GM12891 (cell line): ENCODE results near the gene FARP1.

ENCODE experiments used
- DNase-seq: peaks from one replicate; pipeline ENCODE4 v3.0.0; 2011; ENCODE audit warnings: low spot score; ENCODE audit not compliant: insufficient read length
- FAIRE-seq: peaks from 2 replicates; lab custom pipeline; 2011; peaks lifted over from hg19 to GRCh38; lab: Jason Lieb, UNC
- PAX5 ChIP-seq: IDR thresholded peaks from 2 replicates; pipeline ENCODE4 v1.6.1; 2011; ENCODE audit warnings: low read length, moderate library complexity, mild to moderate bottlenecking; ENCODE audit not compliant: insufficient read depth, severe bottlenecking
- POLR2A ChIP-seq: IDR thresholded peaks from 2 replicates; pipeline ENCODE4 v1.6.1; 2011; ENCODE audit warnings: low read depth, low read length, control low read depth
- POLR2AphosphoS5 ChIP-seq: IDR thresholded peaks from 2 replicates; pipeline ENCODE4 v1.6.1; 2011; ENCODE audit warnings: low read depth, low read length, control low read depth
- POU2F2 ChIP-seq: IDR thresholded peaks from 2 replicates; pipeline ENCODE4 v1.6.1; 2011; ENCODE audit warnings: low read depth, mild to moderate bottlenecking, control low read depth, low read length, moderate library complexity
- SPI1 ChIP-seq: IDR thresholded peaks from 2 replicates; pipeline ENCODE4 v1.6.1; 2011; ENCODE audit warnings: low read depth, low read length, control low read depth
- TAF1 ChIP-seq: IDR thresholded peaks from 2 replicates; pipeline ENCODE4 v1.6.1; 2011; ENCODE audit warnings: low read depth, low read length, control low read depth

FARP1 gene

DNA sequence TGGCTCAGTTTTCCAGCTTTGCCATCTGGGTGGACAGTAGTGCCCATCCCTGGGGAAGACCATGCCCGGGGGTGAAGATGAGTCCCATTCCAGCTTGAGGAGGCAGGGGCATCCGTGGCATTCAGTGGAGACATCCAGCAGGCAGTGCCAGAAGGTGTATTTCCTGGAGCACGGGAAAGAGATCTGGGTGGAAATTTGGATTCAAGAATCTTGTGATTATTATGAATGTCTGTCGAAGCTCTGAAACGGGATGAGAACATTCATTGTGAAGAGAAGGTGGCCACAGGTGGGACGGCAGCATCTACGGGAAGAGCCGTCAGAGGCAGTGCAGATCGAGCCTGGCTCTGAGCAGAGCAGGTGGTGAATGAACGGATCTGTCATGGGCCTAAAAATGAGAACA lies 201.5 kb downstream of the FARP1 start:
- TF ChIP-seq TAF1 (no peak), POLR2A (no peak), POU2F2 (no peak), PAX5 (no peak), POLR2AphosphoS5 (no peak)
- DNase-seq: no peak
- no peak for FAIRE-seq

DNA sequence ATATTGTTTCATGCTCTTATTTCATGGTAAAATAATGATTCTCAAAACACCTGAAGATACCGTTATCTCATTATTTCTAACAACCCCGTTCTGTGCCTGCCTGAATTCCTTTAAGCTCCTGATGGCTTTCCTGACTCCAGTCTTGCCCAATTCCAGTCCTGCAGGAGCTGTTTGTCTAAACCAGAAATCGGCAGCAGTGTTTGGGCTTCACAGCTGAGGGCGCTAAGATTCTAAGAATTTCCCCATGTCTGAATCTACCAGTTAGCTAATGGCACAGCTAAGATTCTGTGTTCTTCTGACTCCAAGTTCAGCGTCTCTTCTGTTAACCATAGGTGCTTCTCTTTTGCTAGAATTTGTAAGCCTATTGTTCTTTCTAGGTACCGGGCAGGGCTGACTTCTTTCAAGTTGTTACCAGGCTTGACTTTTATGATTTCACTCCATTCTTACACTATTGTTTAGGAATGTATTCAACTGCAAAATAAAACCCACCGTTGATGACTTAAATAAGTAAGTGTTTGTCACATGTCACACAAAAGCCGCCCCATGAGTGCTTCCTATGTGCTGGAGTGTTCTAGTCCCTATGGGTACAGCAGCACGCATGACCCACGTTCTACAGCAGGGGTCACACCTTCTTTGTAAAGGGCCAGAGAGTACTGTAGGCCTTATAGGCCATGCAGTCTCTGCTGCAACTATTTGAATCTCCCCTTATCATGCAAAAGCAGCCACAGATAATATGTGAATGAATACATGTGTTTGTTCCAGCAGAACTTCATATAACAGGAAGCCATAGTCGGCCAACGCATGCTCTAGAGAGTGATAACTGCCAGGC lies 202.4 kb downstream of the FARP1 start:
- FAIRE-seq (no peak), DNase-seq (no peak)
- no peak for TF ChIP-seq POLR2AphosphoS5
- no peak for TF ChIP-seq SPI1
- TF ChIP-seq PAX5: no peak
- no peak for TF ChIP-seq TAF1
- no peak for TF ChIP-seq POLR2A
- no peak for TF ChIP-seq POU2F2

DNA sequence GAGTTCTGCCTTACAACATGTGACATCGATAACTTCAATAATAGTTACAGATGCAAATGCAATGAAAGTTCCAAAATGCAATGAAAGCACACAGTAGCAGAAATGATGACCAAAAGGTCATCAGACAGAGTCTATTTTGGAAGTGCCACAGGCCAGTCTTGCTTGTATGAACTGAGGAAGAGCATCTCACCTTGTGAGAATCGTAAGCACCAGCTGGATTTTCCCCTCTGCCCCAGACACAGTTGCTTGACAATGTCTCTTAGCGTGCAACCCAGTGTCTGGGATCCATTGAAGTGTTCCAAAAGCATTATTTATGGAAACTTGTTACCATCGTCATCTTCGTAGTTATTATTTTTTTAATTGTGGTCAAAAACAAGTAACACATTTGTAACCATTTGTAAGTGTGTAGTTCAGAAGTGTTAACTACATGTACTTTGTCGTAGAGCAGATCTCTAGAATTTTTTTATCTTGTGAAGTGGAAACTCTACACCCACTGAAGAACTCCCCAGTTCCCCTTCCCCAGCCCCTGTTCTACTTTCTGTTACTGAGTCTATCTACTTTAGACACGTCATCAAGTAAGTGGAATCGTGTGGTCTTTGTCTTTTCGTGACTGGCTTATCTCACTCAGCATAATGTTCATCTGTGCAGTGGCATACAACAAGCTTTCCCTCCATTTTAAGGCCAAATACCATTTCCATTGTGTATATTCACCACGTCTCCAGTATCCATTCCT lies 204.2 kb downstream of the FARP1 start:
- no peak for TF ChIP-seq POU2F2
- no peak for TF ChIP-seq POLR2A
- no peak for TF ChIP-seq PAX5
- peak; percentile 61; the same call in 1 of the 2 replicates for TF ChIP-seq SPI1
- no peak for TF ChIP-seq POLR2AphosphoS5
- no peak for TF ChIP-seq TAF1
- DNase-seq (no peak), FAIRE-seq (no peak)

DNA sequence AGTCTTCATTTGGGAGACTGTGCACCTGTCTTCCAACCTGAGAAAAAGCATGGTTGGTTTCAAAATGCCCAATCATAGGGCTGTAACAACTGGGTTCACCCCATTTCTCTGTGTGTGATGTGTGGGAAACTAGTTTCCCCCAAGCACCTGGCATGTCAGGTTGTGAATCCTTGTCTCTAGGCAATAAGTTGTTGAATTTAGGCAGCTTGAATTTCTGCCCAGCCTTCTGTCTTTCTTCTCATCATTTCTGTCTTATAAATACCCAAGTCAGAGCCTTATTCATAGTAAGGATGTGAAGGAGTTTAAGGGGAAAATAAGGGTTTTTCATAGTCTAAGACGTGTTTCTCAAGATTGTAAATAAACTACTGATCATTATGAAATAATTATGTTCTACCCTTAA lies 204.9 kb downstream of the FARP1 start:
- DNase-seq: no peak
- no peak for FAIRE-seq
- no peak for TF ChIP-seq POLR2A
- TF ChIP-seq POU2F2: no peak
- TF ChIP-seq POLR2AphosphoS5: no peak
- no peak for TF ChIP-seq SPI1
- TF ChIP-seq PAX5: no peak
- no peak for TF ChIP-seq TAF1

DNA sequence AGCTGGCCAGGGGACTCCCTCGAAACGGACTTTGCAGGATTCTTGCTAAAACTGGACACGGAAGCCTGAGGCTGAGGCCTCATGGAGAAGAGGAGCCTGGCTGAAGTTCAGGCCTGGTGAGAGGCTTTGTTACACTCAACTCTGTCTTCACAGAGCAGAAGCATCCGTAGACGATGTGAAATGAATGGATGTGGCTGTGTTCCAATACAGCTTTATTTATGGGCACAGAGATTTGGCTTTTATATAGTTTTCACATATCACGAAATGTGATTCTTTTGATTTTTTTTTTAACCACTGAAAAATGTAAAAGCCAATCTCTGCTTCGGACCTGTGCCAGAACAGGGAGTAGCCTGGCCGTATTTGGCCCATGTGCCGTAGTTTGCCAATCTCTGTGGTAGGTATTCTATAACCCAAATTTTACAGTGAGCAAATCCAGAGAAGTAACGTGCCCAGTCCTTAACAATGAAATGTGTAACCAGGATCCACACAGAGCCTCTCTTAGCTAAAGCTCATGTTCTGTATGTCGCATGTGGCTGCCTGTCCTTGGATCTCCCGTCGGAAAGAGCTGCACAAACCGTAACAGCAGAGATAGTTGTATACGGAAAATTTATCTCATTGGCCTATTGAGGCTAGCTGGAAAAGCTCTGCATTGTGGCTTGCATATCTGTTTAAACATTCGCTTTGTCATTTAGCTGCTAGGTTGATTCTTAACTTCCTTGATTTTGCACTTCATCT lies 205.7 kb downstream of the FARP1 start:
- no peak for TF ChIP-seq TAF1
- TF ChIP-seq POLR2AphosphoS5: no peak
- no peak for TF ChIP-seq SPI1
- no peak for TF ChIP-seq POLR2A
- no peak for TF ChIP-seq PAX5
- no peak for TF ChIP-seq POU2F2
- DNase-seq (no peak), FAIRE-seq (no peak)

DNA sequence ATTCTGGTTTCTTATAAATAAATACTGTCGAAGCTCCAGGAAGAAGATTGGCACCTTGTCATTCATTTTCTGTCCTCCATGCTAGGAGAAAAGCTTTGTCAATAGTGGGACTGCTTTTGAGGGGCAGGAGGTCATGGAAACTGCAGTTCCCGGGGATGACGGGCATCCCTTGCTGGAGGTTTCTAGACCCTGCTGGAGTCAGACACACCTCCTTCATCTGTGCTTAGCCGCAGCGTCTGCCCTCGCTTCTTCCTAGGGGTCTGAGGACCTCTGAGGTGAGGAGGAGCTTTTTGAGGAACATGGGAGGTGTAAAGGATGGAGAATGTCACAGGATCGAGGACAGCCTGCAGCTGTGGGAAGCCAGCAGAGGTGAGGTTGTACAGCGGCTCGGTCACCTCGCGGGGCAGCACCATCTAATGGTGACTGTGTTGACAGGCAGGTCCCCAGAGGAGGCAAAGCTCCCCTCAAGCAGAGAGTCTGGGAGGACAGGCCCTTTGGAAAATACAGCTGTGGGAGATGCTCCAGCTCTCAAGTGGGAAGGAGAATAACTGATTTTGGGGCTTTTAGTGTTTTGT lies 206.9 kb downstream of the FARP1 start:
- FAIRE-seq: peak; percentile 5

DNA sequence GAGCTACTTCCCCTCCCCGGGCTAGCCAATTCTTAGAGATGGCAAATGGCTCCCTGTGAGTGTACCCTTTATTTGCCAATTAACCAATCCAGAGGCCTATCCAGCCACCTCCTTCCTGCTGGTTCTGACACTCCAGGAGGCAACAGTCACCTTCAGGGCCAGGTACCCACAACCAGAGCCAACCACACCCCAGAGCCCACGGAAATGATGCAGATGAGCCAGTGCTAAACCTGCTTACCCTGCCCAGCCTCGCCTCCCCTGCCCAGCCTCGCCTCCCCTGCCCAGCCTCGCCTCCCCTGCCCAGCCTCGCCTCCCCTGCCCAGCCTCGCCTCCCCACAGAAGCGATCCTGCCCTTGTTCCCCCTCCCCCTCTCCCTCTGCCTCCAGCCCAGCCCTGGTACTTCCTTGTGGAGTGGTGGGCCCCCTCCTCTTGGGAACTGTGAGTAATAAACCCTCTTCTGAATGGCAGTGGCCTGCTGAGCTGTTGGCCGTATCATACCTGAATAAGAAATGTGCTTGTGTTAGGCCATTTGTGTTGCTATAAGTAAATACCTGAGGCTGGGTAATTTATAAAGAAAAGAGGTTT lies 207.9 kb downstream of the FARP1 start:
- FAIRE-seq: no peak

More for the DNA sequence above, 206.9 kb downstream of the FARP1 start:
- TF ChIP-seq POLR2A (no peak), SPI1 (no peak), TAF1 (no peak), PAX5 (no peak), POLR2AphosphoS5 (no peak), POU2F2 (no peak)
- DNase-seq: no peak

DNA sequence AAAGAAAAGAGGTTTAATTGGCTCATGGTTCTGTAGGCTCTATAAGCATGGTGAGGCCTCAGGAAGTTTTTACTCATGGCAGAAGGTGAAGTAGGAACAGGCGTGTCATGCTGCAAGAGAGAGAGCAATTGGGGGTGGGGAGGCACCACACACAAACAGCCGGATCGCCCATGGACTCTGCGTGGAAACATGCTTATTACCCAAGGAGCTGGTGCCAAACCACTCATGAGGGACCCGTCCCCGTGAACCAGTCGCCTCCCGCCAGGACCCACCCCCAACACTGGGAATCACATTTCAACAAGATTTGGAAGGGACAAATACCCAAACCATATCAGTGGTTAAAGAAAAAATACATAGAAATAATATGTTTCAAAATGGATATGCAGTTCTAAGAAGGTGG lies 208.7 kb downstream of the FARP1 start:
- DNase-seq: no peak
- TF ChIP-seq SPI1 (no peak), TAF1 (no peak), PAX5 (no peak), POLR2AphosphoS5 (no peak), POLR2A (no peak), POU2F2 (no peak)

More for the DNA sequence above, 207.9 kb downstream of the FARP1 start:
- DNase-seq: no peak
- TF ChIP-seq TAF1: no peak
- no peak for TF ChIP-seq POLR2A
- TF ChIP-seq SPI1: no peak
- TF ChIP-seq PAX5: no peak
- no peak for TF ChIP-seq POU2F2
- TF ChIP-seq POLR2AphosphoS5: no peak

More for the DNA sequence above, 208.7 kb downstream of the FARP1 start:
- no peak for FAIRE-seq
